K562 (cell line): ENCODE measurements around the gene PLXNA3. TPM values are rescaled to one million over a fixed set of nuclear protein-coding genes. Genes with fewer than 3 reads are reported as not detected.
A peak's percentile ranks its signal among the peaks of the same experiment; 100 is the strongest.

Experiments used
- CREM ChIP-seq: IDR thresholded peaks from 2 replicates; pipeline ENCODE4 v1.6.1; 2014; ENCODE audit warnings: antibody characterized with exemption, low read depth
- ETV1 ChIP-seq: fragments of 450-650 bp; conservative IDR thresholded peaks from 2 replicates; pipeline ENCODE4 v1.6.1; 2016; ENCODE audit warnings: missing genetic modification characterization, control low read depth, low read depth, missing compliant biosample characterization
- FOS ChIP-seq: IDR thresholded peaks from 3 replicates; pipeline ENCODE4 v1.6.1; 2011; ENCODE audit not compliant: insufficient read length; ENCODE audit errors: extremely low read depth
- FOXA3 ChIP-seq, 2 experiments: fragments of 450-650 bp in 1 of 2; sonication (generic) in 1 of 2; formaldehyde crosslinking; IDR thresholded peaks in 1 of 2; conservative IDR thresholded peaks in 1 of 2; 2 replicates each; pipeline versions ENCODE4 v1.4.0 to v1.8.0; 2020 to 2022; ENCODE audit warnings: mild to moderate bottlenecking in 2 of 2, missing genetic modification reagents in 1 of 2
- HMGN3 ChIP-seq: IDR thresholded peaks from 2 replicates; pipeline ENCODE4 v1.6.1; 2011; ENCODE audit warnings: borderline replicate concordance, low read depth, mild to moderate bottlenecking, mixed read lengths, low read length; ENCODE audit not compliant: insufficient read length; ENCODE audit errors: extremely low read depth
- JUN ChIP-seq, 2 experiments: sonication (generic) in 1 of 2; formaldehyde crosslinking in 1 of 2; IDR thresholded peaks; 2 replicates each; pipeline versions ENCODE4 v1.6.1 to v1.8.0; 2012 to 2022; ENCODE audit warnings: borderline replicate concordance in 2 of 2, mild to moderate bottlenecking in 2 of 2, improper control_type of control experiment in 1 of 2, low read depth in 1 of 2, low read length in 1 of 2, missing genetic modification reagents in 1 of 2
- RB1 ChIP-seq: fragments of 450-650 bp; IDR thresholded peaks from 2 replicates; pipeline ENCODE4 v1.6.1; 2017; ENCODE audit warnings: low read depth, mild to moderate bottlenecking
- RBFOX2 ChIP-seq: fragments of 200-400 bp; formaldehyde crosslinking; IDR thresholded peaks from 2 replicates; pipeline ENCODE4 v1.6.1; 2017; ENCODE audit warnings: low read depth, mild to moderate bottlenecking, low read length, moderate library complexity
- SMARCA4 ChIP-seq: fragments of 450-650 bp; IDR thresholded peaks from 2 replicates; pipeline ENCODE4 v1.6.1; 2016
- VEZF1 ChIP-seq: fragments of 200-800 bp; sonication (Bioruptor generic); IDR thresholded peaks from 2 replicates; pipeline ENCODE4 v1.6.1; 2017; ENCODE audit warnings: missing genetic modification characterization, missing compliant biosample characterization
- ZNF79 ChIP-seq: fragments of 250-450 bp; sonication (Bioruptor Pico); IDR thresholded peaks from 2 replicates; pipeline ENCODE4 v1.4.0; 2020; ENCODE audit warnings: low read depth, mild to moderate bottlenecking, moderate library complexity
- polyA plus RNA-seq, 8 experiments: library from polyadenylated mRNA; depleted of rRNA in 4 of 8; stranded (reverse) in 5 of 8; unstranded in 3 of 8; fragments of >200 nt; fragmentation: Nextera tagmentation in 2 of 8; fragmentation: Illumina TruSeq in 1 of 8; extraction: Ambion mirVana in 2 of 8; extraction: Trizol in 1 of 8; gene quantifications; 2 replicates each; pipeline versions ENCODE4 v1.2.1 to v1.2.3, GENCODE V29; 2011 to 2014; ENCODE audit warnings: inconsistent platforms in 1 of 8, missing spikeins in 1 of 8
- total RNA-seq, 7 experiments: library from RNA; depleted of rRNA in 6 of 7; stranded (reverse); fragments of >200 nt in 6 of 7; fragmentation: Illumina TruSeq in 2 of 7; extraction: Trizol in 2 of 7; gene quantifications; 2 replicates each; pipeline versions ENCODE4 v1.2.1 to v1.2.3, GENCODE V29; 2011 to 2021; ENCODE audit warnings: low replicate concordance in 1 of 7
- TF ChIP-seq, protein P1 (sequence below): fragments of 200-800 bp; sonication (Bioruptor generic); IDR thresholded peaks from 2 replicates; pipeline ENCODE4 v1.6.1; 2017; ENCODE audit warnings: missing genetic modification characterization, missing compliant biosample characterization
- TF ChIP-seq, protein P2 (sequence below): sonication (generic); formaldehyde crosslinking; IDR thresholded peaks from 2 replicates; pipeline ENCODE4 v1.8.0; 2022; ENCODE audit warnings: missing genetic modification reagents, mild to moderate bottlenecking, borderline replicate concordance

The PLXNA3 gene
- total and polyA plus RNA-seq, 9 of the 15 experiments (the other 6 are each of a cell fraction or from before 2014, with no cell fraction given), result 0.32 to 47.8 (median 7.5) TPM

DNA sequence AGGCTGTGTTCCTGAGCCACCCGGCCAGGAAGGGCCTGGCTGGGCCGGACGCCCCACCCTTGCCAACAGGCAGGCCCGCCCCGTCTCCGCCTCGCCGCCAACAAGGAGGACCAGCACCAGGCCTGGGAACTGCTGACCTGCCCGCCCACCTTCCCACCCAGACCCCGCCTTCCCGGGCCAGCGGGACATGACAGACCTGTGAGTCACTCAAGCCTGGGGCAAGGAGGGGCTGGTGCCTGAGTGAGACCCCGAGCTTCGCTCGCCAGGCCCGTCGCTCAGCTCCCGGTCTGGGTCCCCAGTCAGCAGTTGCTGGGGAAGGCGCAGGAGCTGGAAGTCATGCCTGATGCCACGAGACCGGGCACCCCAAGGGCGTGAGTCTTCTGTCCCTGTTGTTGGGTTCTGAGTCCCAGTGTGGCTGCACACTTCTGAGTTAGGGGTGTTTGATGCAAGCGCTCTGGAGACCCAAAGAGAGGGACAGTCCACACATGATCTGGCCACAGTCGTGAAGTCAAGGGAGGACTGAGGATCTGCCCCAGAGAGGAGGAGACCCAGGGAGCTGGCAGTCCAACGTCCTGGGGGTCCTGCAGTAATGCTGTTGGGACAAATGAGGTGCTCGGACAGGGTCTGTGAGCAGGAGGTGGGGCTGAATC lies 48.7 kb upstream of the PLXNA3 start, which contains the start of gene DNASE1L1 (continued):
- TF ChIP-seq, protein P1, sequence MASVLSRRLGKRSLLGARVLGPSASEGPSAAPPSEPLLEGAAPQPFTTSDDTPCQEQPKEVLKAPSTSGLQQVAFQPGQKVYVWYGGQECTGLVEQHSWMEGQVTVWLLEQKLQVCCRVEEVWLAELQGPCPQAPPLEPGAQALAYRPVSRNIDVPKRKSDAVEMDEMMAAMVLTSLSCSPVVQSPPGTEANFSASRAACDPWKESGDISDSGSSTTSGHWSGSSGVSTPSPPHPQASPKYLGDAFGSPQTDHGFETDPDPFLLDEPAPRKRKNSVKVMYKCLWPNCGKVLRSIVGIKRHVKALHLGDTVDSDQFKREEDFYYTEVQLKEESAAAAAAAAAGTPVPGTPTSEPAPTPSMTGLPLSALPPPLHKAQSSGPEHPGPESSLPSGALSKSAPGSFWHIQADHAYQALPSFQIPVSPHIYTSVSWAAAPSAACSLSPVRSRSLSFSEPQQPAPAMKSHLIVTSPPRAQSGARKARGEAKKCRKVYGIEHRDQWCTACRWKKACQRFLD, result no peak
- TF ChIP-seq SMARCA4 (peak; percentile 64), RB1 (peak; percentile 37), FOS (peak; percentile 24), ZNF79 (no peak), ETV1 (tag) (no peak), RBFOX2 (peak; percentile 69), CREM (peak; percentile 47), HMGN3 (peak; percentile 76), VEZF1 (CRISPR knock-in tag) (peak; percentile 82), FOXA3 (CRISPR knock-in tag; conservative IDR thresholded peaks at IDR 0.05 in 1 of 2, IDR thresholded peaks at IDR 0.05 in 1 of 2) (no peak), JUN (IDR thresholded peaks at IDR 0.05; ENCODE audit: borderline replicate concordance, low read depth, low read length) (peak; percentile 80), JUN (CRISPR knock-in tag; IDR thresholded peaks at IDR 0.05; ENCODE audit: borderline replicate concordance) (no peak)
- TF ChIP-seq, protein P2, sequence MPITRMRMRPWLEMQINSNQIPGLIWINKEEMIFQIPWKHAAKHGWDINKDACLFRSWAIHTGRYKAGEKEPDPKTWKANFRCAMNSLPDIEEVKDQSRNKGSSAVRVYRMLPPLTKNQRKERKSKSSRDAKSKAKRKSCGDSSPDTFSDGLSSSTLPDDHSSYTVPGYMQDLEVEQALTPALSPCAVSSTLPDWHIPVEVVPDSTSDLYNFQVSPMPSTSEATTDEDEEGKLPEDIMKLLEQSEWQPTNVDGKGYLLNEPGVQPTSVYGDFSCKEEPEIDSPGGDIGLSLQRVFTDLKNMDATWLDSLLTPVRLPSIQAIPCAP (CRISPR knock-in tag), result no peak
